Keratinocyte (primary cell): ENCODE measurements around the gene PAMR1. TPM values are rescaled to one million over a fixed set of nuclear protein-coding genes. Genes with fewer than 3 reads are reported as not detected.

Experiments used
- DNase-seq: peaks from one replicate; pipeline ENCODE4 v3.0.0-alpha.2; 2011; ENCODE audit warnings: low read depth, missing footprints, low spot score
- FAIRE-seq: peaks from 2 replicates; lab custom pipeline; 2011; peaks lifted over from hg19 to GRCh38; lab: Jason Lieb, UNC
- H2AFZ ChIP-seq: 2 replicates; pipeline ENCODE4 v1.6.0; 2012; ENCODE audit warnings: low read length, control low read depth, inconsistent platforms; ENCODE audit not compliant: control insufficient read depth
- H3K27ac ChIP-seq: 2 replicates; pipeline ENCODE4 v1.5.1; 2011; ENCODE audit warnings: low read length; ENCODE audit not compliant: control insufficient read depth, insufficient read depth
- H3K27me3 ChIP-seq: 3 replicates; pipeline ENCODE4 v1.6.0; 2011; ENCODE audit warnings: low read length; ENCODE audit not compliant: control insufficient read depth, insufficient read depth; ENCODE audit errors: extremely low read depth
- H3K36me3 ChIP-seq, 2 experiments: 2 replicates in 1 of 2; 3 replicates in 1 of 2; pipeline ENCODE4 v1.5.1; 2011; ENCODE audit warnings: low read length in 2 of 2, mild to moderate bottlenecking in 1 of 2; ENCODE audit not compliant: control insufficient read depth in 2 of 2, insufficient read depth in 2 of 2; ENCODE audit errors: extremely low read depth in 1 of 2
- H3K4me1 ChIP-seq: 3 replicates; pipeline ENCODE4 v1.5.1; 2011; ENCODE audit warnings: low read length; ENCODE audit not compliant: control insufficient read depth, insufficient read depth; ENCODE audit errors: extremely low read depth
- H3K4me2 ChIP-seq: 3 replicates; pipeline ENCODE4 v1.6.0; 2011; ENCODE audit warnings: low read depth, low read length; ENCODE audit not compliant: control insufficient read depth, insufficient read depth; ENCODE audit errors: extremely low read depth
- H3K4me3 ChIP-seq, 3 experiments: fragments of 200-600 bp in 1 of 3; sonication (generic) in 1 of 3; 2 replicates in 2 of 3; 3 replicates in 1 of 3; pipeline ENCODE4 v1.5.1; 2011 to 2016; ENCODE audit warnings: low read length in 3 of 3, mild to moderate bottlenecking in 3 of 3, control low read depth in 2 of 3, inconsistent platforms in 1 of 3, low read depth in 1 of 3, mixed read lengths in 1 of 3, mixed run types in 1 of 3, moderate library complexity in 1 of 3; ENCODE audit not compliant: control insufficient read depth in 2 of 3, insufficient read depth in 2 of 3; ENCODE audit errors: extremely low read depth in 1 of 3
- H3K79me2 ChIP-seq: 2 replicates; pipeline ENCODE4 v1.6.0; 2012; ENCODE audit warnings: low read length; ENCODE audit not compliant: control insufficient read depth, insufficient read depth
- H3K9ac ChIP-seq: 3 replicates; pipeline ENCODE4 v1.6.0; 2011; ENCODE audit warnings: low read length; ENCODE audit not compliant: control insufficient read depth, insufficient read depth; ENCODE audit errors: extremely low read depth
- H3K9me1 ChIP-seq: 3 replicates; pipeline ENCODE4 v1.6.0; 2011; ENCODE audit warnings: low read length; ENCODE audit not compliant: control insufficient read depth, insufficient read depth; ENCODE audit errors: extremely low read depth
- H3K9me3 ChIP-seq: 2 replicates; pipeline ENCODE4 v1.5.1; 2012; ENCODE audit warnings: low read depth, low read length; ENCODE audit not compliant: control insufficient read depth
- H4K20me1 ChIP-seq: 3 replicates; pipeline ENCODE4 v1.6.0; 2011; ENCODE audit warnings: low read length; ENCODE audit not compliant: control insufficient read depth, insufficient read depth; ENCODE audit errors: extremely low read depth
- CTCF ChIP-seq, 3 experiments: IDR thresholded peaks in 1 of 3; conservative IDR thresholded peaks in 1 of 3; optimal IDR thresholded peaks in 1 of 3; 2 replicates in 2 of 3; 3 replicates in 1 of 3; pipeline versions ENCODE3 to v1.5.1; 2011; ENCODE audit warnings: low read length in 3 of 3, mild to moderate bottlenecking in 3 of 3, moderate library complexity in 2 of 3, control low read depth in 1 of 3, inconsistent platforms in 1 of 3; ENCODE audit not compliant: insufficient read depth in 2 of 3; ENCODE audit errors: extremely low read depth in 1 of 3
- EZH2 ChIP-seq: IDR thresholded peaks from one replicate; pipeline ENCODE4 v1.6.1; 2012; ENCODE audit warnings: inconsistent platforms, mild to moderate bottlenecking, low read length, moderate library complexity
- dilution Hi-C: fragments of 300-500 bp; cut with MboI; formaldehyde crosslinking; loops from one replicate; pipeline ENCODE4 v1.7.0; 2020; ENCODE audit warnings: low sequenced_read_pairs; ENCODE audit not compliant: extremely low pct_ligation_motif_present
- polyA plus RNA-seq, 5 experiments: library from polyadenylated mRNA; depleted of rRNA in 3 of 5; stranded (reverse) in 3 of 5; stranded (forward) in 1 of 5; unstranded in 1 of 5; fragments of >200 nt; gene quantifications; 1 replicate in 1 of 5; 2 replicates in 3 of 5; 3 replicates in 1 of 5; pipeline versions ENCODE4 v1.2.1 to v1.2.3, GENCODE V29; 2011 to 2012; ENCODE audit warnings: missing spikeins in 2 of 5, low read depth in 1 of 5, low replicate concordance in 1 of 5

The PAMR1 gene
- polyA plus RNA-seq, 1 donor (not counting 4 experiments of a cell fraction or from before 2014, with no cell fraction given): 4.1 TPM

GRCh38 chr11:35496416-35496815, 29.0 kb downstream of the PAMR1 start:
- Histone ChIP-seq H2AFZ (no peak overlapping the region), H3K9me3 (no peaks in the 10 kb centered on the region), H3K9me1 (no peaks in the 10 kb centered on the region), H3K27ac (no peak overlapping the region), H3K4me2 (no peak overlapping the region), H3K79me2 (no peaks in the 10 kb centered on the region), H3K27me3 (no peaks in the 10 kb centered on the region), H3K4me1 (no peaks in the 10 kb centered on the region), H3K9ac (no peak overlapping the region), H3K36me3 (no peaks in the 10 kb centered on the region), H3K4me3 (no peak overlapping the region), H4K20me1 (no peaks in the 10 kb centered on the region)
- FAIRE-seq (no peak), DNase-seq (no peak)
- no peak for TF ChIP-seq EZH2
- TF ChIP-seq CTCF (optimal IDR thresholded peaks at IDR 0.05 in 1 of 3, IDR thresholded peaks at IDR 0.05 in 1 of 3, conservative IDR thresholded peaks at IDR 0.05 in 1 of 3; ENCODE audit: extremely low read depth in 1 of 3, insufficient read depth in 2 of 3, low read length in 3 of 3): no peak
- dilution Hi-C loops: no loop called here

- H3K4me1 ChIP-seq: no peaks in the 10 kb centered on the region
- no peak for DNase-seq
- FAIRE-seq: no peak
- H2AFZ ChIP-seq: no peak overlapping the region
- H4K20me1 ChIP-seq: no peaks in the 10 kb centered on the region
- TF ChIP-seq CTCF (optimal IDR thresholded peaks at IDR 0.05 in 1 of 3, IDR thresholded peaks at IDR 0.05 in 1 of 3, conservative IDR thresholded peaks at IDR 0.05 in 1 of 3; ENCODE audit: extremely low read depth in 1 of 3, insufficient read depth in 2 of 3, low read length in 3 of 3) (no peak), EZH2 (no peak)
- no peaks in the 10 kb centered on the region for H3K9me1 ChIP-seq
- no peak overlapping the region for H3K4me2 ChIP-seq
- H3K27ac ChIP-seq: no peak overlapping the region
- no peak overlapping the region for H3K9ac ChIP-seq
- H3K4me3 ChIP-seq: no peak overlapping the region
- H3K79me2 ChIP-seq: no peaks in the 10 kb centered on the region
- H3K27me3 ChIP-seq: no peaks in the 10 kb centered on the region
- dilution Hi-C loops: no loop called here
- no peaks in the 10 kb centered on the region for H3K9me3 ChIP-seq
- no peaks in the 10 kb centered on the region for H3K36me3 ChIP-seq
These were observed 30.4 kb downstream of the PAMR1 start for GRCh38 chr11:35494957-35495490.
